ENCODE results near the gene PRRG2.

PRRG2 gene

GRCh38 chr19:49639401-49640112, 58.4 kb downstream of the PRRG2 start:
- ChIA-PET POLR2A (interaction anchor here (0.9 to 3.5 kb wide), 27 partner anchors 9 to 290 kb away, joined by 3 to 124 read pairs (median 6); partner anchors contain the start of genes AKT1S1, ALDH16A1, ATF5 and BCL2L12), CTCF (interaction anchor here (0.6 to 6.5 kb wide), 7 partner anchors 33 to 927 kb away, joined by 3 to 59 read pairs (median 4); partner anchors contain the start of gene PRMT1)
- Histone ChIP-seq H3K9me3 (ENCODE audit: control insufficient read depth, insufficient read depth, low read depth, low read length) (no peaks in the 10 kb centered on the region), H3K36me3 (ENCODE audit: control insufficient read depth in 2 of 2, insufficient read depth in 1 of 2, low read length in 2 of 2) (peaks cover 0 to 10% of the 10 kb centered on the region in 2 experiments; a peak in 1 of 3 replicates), H3K4me3 (ENCODE audit: low read depth, low read length) (peak overlapping the region; percentile 47), H3K27ac (ENCODE audit: extremely low read depth, low read depth, low read length) (peak overlapping the region; percentile 42; the same call in 1 of the 2 replicates), H3K4me1 (ENCODE audit: control insufficient read depth, insufficient read depth, low read length) (peaks cover 31% of the 10 kb centered on the region)
- TF ChIP-seq ZNF626 (tag by site-specific recombination; IDR thresholded peaks at IDR 0.05) = no peak
- peak; percentile 7; the same call in 1 of the 2 replicates for TF ChIP-seq PRDM10 (tag by site-specific recombination; IDR thresholded peaks at IDR 0.05)
- TF ChIP-seq ZNF335 (tag by site-specific recombination; conservative IDR thresholded peaks at IDR 0.05) = peak; percentile 2; the same call in 1 of the 2 replicates
- TF ChIP-seq ZNF670 (tag by site-specific recombination; IDR thresholded peaks at IDR 0.05; ENCODE audit: low read depth) = no peak
- 0 out of 2 replicates have a peak, but pooled peaks have one; percentile 20 for TF ChIP-seq ZNF501 (tag by site-specific recombination; IDR thresholded peaks at IDR 0.05)
- peak; percentile 48; the same call in 1 of the 2 replicates for TF ChIP-seq ZBTB10 (tag by site-specific recombination; IDR thresholded peaks at IDR 0.05)
- TF ChIP-seq FEZF1 (tag by site-specific recombination; IDR thresholded peaks at IDR 0.05) = peak; percentile 15; the same call in 1 of the 2 replicates
- peak; percentile 50; the same call in 1 of the 2 replicates for TF ChIP-seq ZNF600 (tag by site-specific recombination; IDR thresholded peaks at IDR 0.05)
- TF ChIP-seq KLF9 (tag by site-specific recombination; IDR thresholded peaks at IDR 0.05; ENCODE audit: low read depth) = no peak
- TF ChIP-seq ZNF10 (tag by site-specific recombination; IDR thresholded peaks at IDR 0.05) = no peak
- peak; percentile 77 for TF ChIP-seq ZNF362 (tag by site-specific recombination; IDR thresholded peaks at IDR 0.05)
- TF ChIP-seq ZBTB17 (tag by site-specific recombination; IDR thresholded peaks at IDR 0.05) = peak; percentile 23; the same call in 1 of the 2 replicates
- 0 out of 2 replicates have a peak, but pooled peaks have one; percentile 16 for TF ChIP-seq ZNF692 (tag by site-specific recombination; IDR thresholded peaks at IDR 0.05)
- peak; percentile 90 for TF ChIP-seq ZFHX2 (tag by site-specific recombination; conservative IDR thresholded peaks at IDR 0.05)
- TF ChIP-seq ZNF311 (tag by site-specific recombination; IDR thresholded peaks at IDR 0.05; ENCODE audit: borderline replicate concordance) = no peak
- peak; percentile 62 for TF ChIP-seq EGR2 (tag by site-specific recombination; IDR thresholded peaks at IDR 0.05; ENCODE audit: low read depth)
- no peak for TF ChIP-seq HOXC10 (CRISPR knock-in tag; IDR thresholded peaks at IDR 0.05)
- 0 out of 2 replicates have a peak, but pooled peaks have one; percentile 13 for TF ChIP-seq ZNF660 (tag by site-specific recombination; IDR thresholded peaks at IDR 0.05)
- TF ChIP-seq KLF1 (tag by site-specific recombination; IDR thresholded peaks at IDR 0.05) = peak; percentile 33; the same call in 1 of the 2 replicates
- TF ChIP-seq KLF10 (tag by site-specific recombination; IDR thresholded peaks at IDR 0.05) = 0 out of 2 replicates have a peak, but pooled peaks have one; percentile 10
- no peak for TF ChIP-seq ZNF214 (tag by site-specific recombination; IDR thresholded peaks at IDR 0.05; ENCODE audit: borderline replicate concordance)
- peak; percentile 11 for TF ChIP-seq PATZ1 (tag by site-specific recombination; IDR thresholded peaks at IDR 0.05)

All from HEK293 (cell line).